HCT116 (cell line): ENCODE results near the gene DUSP16.

Experiments used
- EZH2 ChIP-seq: fragments of 200-600 bp; sonication (generic); IDR thresholded peaks from 2 replicates; pipeline ENCODE4 v1.6.1; 2017; ENCODE audit warnings: antibody characterized with exemption, mixed run types
- POLR2A ChIP-seq: IDR thresholded peaks from 2 replicates; pipeline ENCODE4 v1.7.0; 2011; ENCODE audit warnings: borderline replicate concordance; ENCODE audit not compliant: insufficient read depth, insufficient read length; ENCODE audit errors: extremely low read depth
- POLR2AphosphoS5 ChIP-seq: IDR thresholded peaks from 2 replicates; pipeline ENCODE4 v1.6.1; 2011; ENCODE audit warnings: mild to moderate bottlenecking, low read depth, low read length, moderate library complexity
- RAD21 ChIP-seq: IDR thresholded peaks from 2 replicates; pipeline ENCODE4 v1.6.1; 2012; ENCODE audit warnings: low read depth, mild to moderate bottlenecking
- SRF ChIP-seq: IDR thresholded peaks from 2 replicates; pipeline ENCODE4 v1.6.1; 2012; ENCODE audit warnings: low read depth
- TF ChIP-seq, protein P1 (sequence below), 3 experiments: fragments of 200-600 bp in 1 of 3; sonication (generic) in 1 of 3; IDR thresholded peaks in 2 of 3; conservative IDR thresholded peaks in 1 of 3; 2 replicates each; pipeline ENCODE4 v1.5.1; 2012 to 2017; ENCODE audit warnings: low read depth in 2 of 3, low read length in 2 of 3, antibody characterized with exemption in 1 of 3, borderline replicate concordance in 1 of 3, control low read depth in 1 of 3, mild to moderate bottlenecking in 1 of 3, mixed read lengths in 1 of 3, mixed run types in 1 of 3, moderate library complexity in 1 of 3; ENCODE audit not compliant: insufficient read depth in 1 of 3

DNA sequence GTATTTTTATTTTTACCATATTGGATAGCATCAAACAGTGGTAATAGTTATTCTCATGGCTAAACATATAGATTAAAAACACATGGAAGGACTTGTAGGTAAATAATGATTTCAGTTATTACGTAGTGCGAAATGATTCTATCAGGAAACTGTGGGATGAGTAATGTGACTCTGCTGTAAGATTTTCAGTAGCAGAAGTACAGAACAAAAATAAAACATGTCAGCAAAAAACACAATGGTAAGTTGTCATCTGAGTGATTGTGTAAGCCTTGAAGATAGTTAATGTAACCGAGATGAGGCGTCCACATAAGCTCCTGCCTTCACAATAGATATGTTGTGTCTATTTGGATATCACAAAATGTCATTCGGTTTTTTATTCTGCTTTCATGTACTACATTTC lies 106.0 kb downstream of the DUSP16 start:
- TF ChIP-seq, protein P1, sequence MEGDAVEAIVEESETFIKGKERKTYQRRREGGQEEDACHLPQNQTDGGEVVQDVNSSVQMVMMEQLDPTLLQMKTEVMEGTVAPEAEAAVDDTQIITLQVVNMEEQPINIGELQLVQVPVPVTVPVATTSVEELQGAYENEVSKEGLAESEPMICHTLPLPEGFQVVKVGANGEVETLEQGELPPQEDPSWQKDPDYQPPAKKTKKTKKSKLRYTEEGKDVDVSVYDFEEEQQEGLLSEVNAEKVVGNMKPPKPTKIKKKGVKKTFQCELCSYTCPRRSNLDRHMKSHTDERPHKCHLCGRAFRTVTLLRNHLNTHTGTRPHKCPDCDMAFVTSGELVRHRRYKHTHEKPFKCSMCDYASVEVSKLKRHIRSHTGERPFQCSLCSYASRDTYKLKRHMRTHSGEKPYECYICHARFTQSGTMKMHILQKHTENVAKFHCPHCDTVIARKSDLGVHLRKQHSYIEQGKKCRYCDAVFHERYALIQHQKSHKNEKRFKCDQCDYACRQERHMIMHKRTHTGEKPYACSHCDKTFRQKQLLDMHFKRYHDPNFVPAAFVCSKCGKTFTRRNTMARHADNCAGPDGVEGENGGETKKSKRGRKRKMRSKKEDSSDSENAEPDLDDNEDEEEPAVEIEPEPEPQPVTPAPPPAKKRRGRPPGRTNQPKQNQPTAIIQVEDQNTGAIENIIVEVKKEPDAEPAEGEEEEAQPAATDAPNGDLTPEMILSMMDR (IDR thresholded peaks at IDR 0.05 in 2 of 3, conservative IDR thresholded peaks at IDR 0.05 in 1 of 3; ENCODE audit: borderline replicate concordance in 1 of 3, insufficient read depth in 1 of 3, low read depth in 2 of 3, low read length in 2 of 3) = no peak
- TF ChIP-seq POLR2AphosphoS5 = no peak
- TF ChIP-seq EZH2 = no peak
- no peak for TF ChIP-seq SRF
- TF ChIP-seq RAD21 = no peak
- no peak for TF ChIP-seq POLR2A
